HEK293 (cell line): ENCODE measurements around the gene RANGAP1.

Source experiments
- GFI1B ChIP-seq: fragments of 450-650 bp; formaldehyde crosslinking; IDR thresholded peaks from 2 replicates; pipeline ENCODE4 v1.5.1; 2016; ENCODE audit warnings: missing biosample characterization, missing genetic modification characterization
- KLF16 ChIP-seq: fragments of 450-650 bp; formaldehyde crosslinking; IDR thresholded peaks from 2 replicates; pipeline ENCODE4 v1.5.1; 2017; ENCODE audit warnings: missing biosample characterization, missing genetic modification characterization
- KLF8 ChIP-seq: fragments of 450-650 bp; formaldehyde crosslinking; IDR thresholded peaks from 2 replicates; pipeline ENCODE4 v1.5.1; 2016; ENCODE audit warnings: missing biosample characterization, missing genetic modification characterization
- OSR2 ChIP-seq: fragments of 450-650 bp; formaldehyde crosslinking; IDR thresholded peaks from 2 replicates; pipeline ENCODE4 v1.5.1; 2016; ENCODE audit warnings: missing biosample characterization, missing genetic modification characterization
- SALL2 ChIP-seq: fragments of 450-650 bp; formaldehyde crosslinking; IDR thresholded peaks from 2 replicates; pipeline ENCODE4 v1.5.0; 2017; ENCODE audit warnings: missing biosample characterization, mild to moderate bottlenecking, missing genetic modification characterization, borderline replicate concordance
- TRIM28 ChIP-seq: IDR thresholded peaks from 2 replicates; pipeline ENCODE4 v1.6.1; 2011; ENCODE audit warnings: low read length, control low read depth, borderline replicate concordance
- YY2 ChIP-seq: fragments of 450-650 bp; formaldehyde crosslinking; IDR thresholded peaks from 2 replicates; pipeline ENCODE4 v1.5.1; 2016; ENCODE audit warnings: missing biosample characterization, missing genetic modification characterization
- ZBTB6 ChIP-seq: fragments of 450-650 bp; formaldehyde crosslinking; IDR thresholded peaks from 2 replicates; pipeline ENCODE4 v1.5.1; 2017; ENCODE audit warnings: missing biosample characterization, missing genetic modification characterization
- ZNF133 ChIP-seq: fragments of 450-650 bp; formaldehyde crosslinking; IDR thresholded peaks from 2 replicates; pipeline ENCODE4 v1.5.1; 2016; ENCODE audit warnings: missing biosample characterization, missing genetic modification characterization
- ZNF155 ChIP-seq: fragments of 450-650 bp; formaldehyde crosslinking; IDR thresholded peaks from 2 replicates; pipeline ENCODE4 v1.5.1; 2016; ENCODE audit warnings: missing biosample characterization, missing genetic modification characterization
- ZNF223 ChIP-seq: fragments of 450-650 bp; formaldehyde crosslinking; IDR thresholded peaks from 2 replicates; pipeline ENCODE4 v1.5.1; 2016; ENCODE audit warnings: missing biosample characterization, missing genetic modification characterization
- ZNF280C ChIP-seq: fragments of 450-650 bp; formaldehyde crosslinking; IDR thresholded peaks from 2 replicates; pipeline ENCODE4 v1.5.1; 2016; ENCODE audit warnings: missing biosample characterization, missing genetic modification characterization
- ZNF292 ChIP-seq: fragments of 450-650 bp; formaldehyde crosslinking; IDR thresholded peaks from 2 replicates; pipeline ENCODE4 v1.5.1; 2016; ENCODE audit warnings: low read depth, missing biosample characterization, missing genetic modification characterization, borderline replicate concordance
- ZNF354C ChIP-seq: fragments of 450-650 bp; formaldehyde crosslinking; IDR thresholded peaks from 2 replicates; pipeline ENCODE4 v1.5.1; 2016; ENCODE audit warnings: missing biosample characterization, missing genetic modification characterization, low read depth, borderline replicate concordance
- ZNF654 ChIP-seq: fragments of 450-650 bp; formaldehyde crosslinking; IDR thresholded peaks from 2 replicates; pipeline ENCODE4 v1.5.1; 2016; ENCODE audit warnings: low read depth, missing biosample characterization, missing genetic modification characterization
- ZNF664 ChIP-seq: fragments of 450-650 bp; formaldehyde crosslinking; IDR thresholded peaks from 2 replicates; pipeline ENCODE4 v1.5.1; 2016; ENCODE audit warnings: missing biosample characterization, missing genetic modification characterization
- ZNF692 ChIP-seq: fragments of 450-650 bp; formaldehyde crosslinking; IDR thresholded peaks from 2 replicates; pipeline ENCODE4 v1.5.1; 2016; ENCODE audit warnings: missing biosample characterization, missing genetic modification characterization
- ZNF707 ChIP-seq: fragments of 450-650 bp; formaldehyde crosslinking; IDR thresholded peaks from 2 replicates; pipeline ENCODE4 v1.5.1; 2016; ENCODE audit warnings: missing biosample characterization, missing genetic modification characterization
- ZNF747 ChIP-seq: fragments of 450-650 bp; formaldehyde crosslinking; IDR thresholded peaks from 2 replicates; pipeline ENCODE4 v1.5.1; 2016; ENCODE audit warnings: missing biosample characterization, missing genetic modification characterization
- ZNF776 ChIP-seq: fragments of 450-650 bp; formaldehyde crosslinking; IDR thresholded peaks from 2 replicates; pipeline ENCODE4 v1.5.0; 2017; ENCODE audit warnings: missing biosample characterization, missing genetic modification characterization, borderline replicate concordance
- ZNF785 ChIP-seq: fragments of 450-650 bp; formaldehyde crosslinking; IDR thresholded peaks from 2 replicates; pipeline ENCODE4 v1.5.1; 2016; ENCODE audit warnings: missing biosample characterization, missing genetic modification characterization
- ZNF792 ChIP-seq: fragments of 450-650 bp; formaldehyde crosslinking; IDR thresholded peaks from 2 replicates; pipeline ENCODE4 v1.5.1; 2016; ENCODE audit warnings: missing biosample characterization, missing genetic modification characterization
- TF ChIP-seq, protein P1 (sequence below): fragments of 450-650 bp; formaldehyde crosslinking; IDR thresholded peaks from 2 replicates; pipeline ENCODE4 v1.5.1; 2016; ENCODE audit warnings: missing biosample characterization, missing genetic modification characterization, borderline replicate concordance
- TF ChIP-seq, protein P2 (sequence below): fragments of 450-650 bp; formaldehyde crosslinking; IDR thresholded peaks from 2 replicates; pipeline ENCODE4 v1.5.1; 2016; ENCODE audit warnings: missing biosample characterization, missing genetic modification characterization
- TF ChIP-seq, protein P3 (sequence below): fragments of 450-650 bp; formaldehyde crosslinking; IDR thresholded peaks from 2 replicates; pipeline ENCODE4 v1.5.1; 2016; ENCODE audit warnings: missing biosample characterization, missing genetic modification characterization

RANGAP1 gene

DNA sequence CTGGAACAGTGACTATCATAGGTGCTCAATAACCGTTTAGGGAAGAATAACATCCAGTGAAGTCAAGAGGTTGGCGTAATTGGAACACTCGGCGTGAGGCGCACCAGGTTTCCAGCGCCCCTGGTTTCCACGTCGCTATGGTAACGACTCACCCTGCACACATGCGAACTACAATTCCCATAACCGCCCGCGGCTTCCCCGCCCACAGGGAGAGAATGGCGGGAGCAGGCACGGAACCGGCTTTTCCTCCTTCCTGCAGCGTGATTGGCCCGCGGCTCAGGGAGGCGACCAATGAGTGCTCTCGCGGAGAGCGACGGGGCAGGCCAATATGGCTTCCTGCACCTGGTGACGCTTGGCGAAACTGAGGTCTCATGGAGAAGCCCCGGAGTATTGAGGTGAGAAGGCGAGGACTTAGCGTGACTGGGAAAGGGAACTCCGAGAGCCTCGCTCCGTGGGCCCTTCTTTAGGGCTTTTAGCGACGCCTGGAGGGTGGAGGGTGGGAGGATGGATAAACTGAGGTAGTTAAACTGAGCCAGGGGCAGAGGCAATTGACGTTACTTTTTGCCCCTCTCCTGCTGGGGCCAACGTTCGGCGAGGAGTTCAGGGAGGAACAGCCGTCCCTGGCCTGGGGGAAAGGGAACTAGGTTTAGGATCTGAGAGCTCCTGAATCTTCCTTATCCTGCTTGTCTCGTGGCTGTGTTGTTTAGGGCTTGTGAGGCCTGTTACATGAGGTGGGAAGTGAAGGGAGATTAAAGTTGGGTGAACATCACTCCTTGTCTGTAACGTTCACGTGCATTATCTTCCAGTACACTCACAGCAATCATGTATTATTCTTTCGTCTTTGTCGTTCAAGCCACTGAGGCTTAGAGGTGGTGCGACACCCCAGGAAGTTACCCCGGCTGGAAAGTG lies 80.7 kb downstream of the RANGAP1 start, which contains the start of gene L3MBTL2 (continued):
- TF ChIP-seq ZNF280C (tag by site-specific recombination) (no peak), ZNF654 (tag by site-specific recombination) (no peak), ZNF747 (tag by site-specific recombination) (no peak), ZBTB6 (tag by site-specific recombination) (no peak), ZNF133 (tag by site-specific recombination) (no peak), ZNF664 (no peak), SALL2 (tag by site-specific recombination) (no peak), ZNF776 (no peak), OSR2 (no peak), TRIM28 (no peak), ZNF292 (no peak), ZNF223 (tag by site-specific recombination) (no peak), GFI1B (tag by site-specific recombination) (no peak), ZNF707 (tag by site-specific recombination) (no peak), YY2 (tag by site-specific recombination) (peak; percentile 95), KLF8 (tag by site-specific recombination) (peak; percentile 62; the same call in 1 of the 2 replicates), ZNF155 (tag by site-specific recombination) (no peak), ZNF785 (tag by site-specific recombination) (no peak), ZNF792 (no peak), ZNF692 (peak; percentile 76; the same call in 1 of the 2 replicates), KLF16 (peak; percentile 65; the same call in 1 of the 2 replicates), ZNF354C (tag by site-specific recombination) (no peak)
- TF ChIP-seq, protein P1, sequence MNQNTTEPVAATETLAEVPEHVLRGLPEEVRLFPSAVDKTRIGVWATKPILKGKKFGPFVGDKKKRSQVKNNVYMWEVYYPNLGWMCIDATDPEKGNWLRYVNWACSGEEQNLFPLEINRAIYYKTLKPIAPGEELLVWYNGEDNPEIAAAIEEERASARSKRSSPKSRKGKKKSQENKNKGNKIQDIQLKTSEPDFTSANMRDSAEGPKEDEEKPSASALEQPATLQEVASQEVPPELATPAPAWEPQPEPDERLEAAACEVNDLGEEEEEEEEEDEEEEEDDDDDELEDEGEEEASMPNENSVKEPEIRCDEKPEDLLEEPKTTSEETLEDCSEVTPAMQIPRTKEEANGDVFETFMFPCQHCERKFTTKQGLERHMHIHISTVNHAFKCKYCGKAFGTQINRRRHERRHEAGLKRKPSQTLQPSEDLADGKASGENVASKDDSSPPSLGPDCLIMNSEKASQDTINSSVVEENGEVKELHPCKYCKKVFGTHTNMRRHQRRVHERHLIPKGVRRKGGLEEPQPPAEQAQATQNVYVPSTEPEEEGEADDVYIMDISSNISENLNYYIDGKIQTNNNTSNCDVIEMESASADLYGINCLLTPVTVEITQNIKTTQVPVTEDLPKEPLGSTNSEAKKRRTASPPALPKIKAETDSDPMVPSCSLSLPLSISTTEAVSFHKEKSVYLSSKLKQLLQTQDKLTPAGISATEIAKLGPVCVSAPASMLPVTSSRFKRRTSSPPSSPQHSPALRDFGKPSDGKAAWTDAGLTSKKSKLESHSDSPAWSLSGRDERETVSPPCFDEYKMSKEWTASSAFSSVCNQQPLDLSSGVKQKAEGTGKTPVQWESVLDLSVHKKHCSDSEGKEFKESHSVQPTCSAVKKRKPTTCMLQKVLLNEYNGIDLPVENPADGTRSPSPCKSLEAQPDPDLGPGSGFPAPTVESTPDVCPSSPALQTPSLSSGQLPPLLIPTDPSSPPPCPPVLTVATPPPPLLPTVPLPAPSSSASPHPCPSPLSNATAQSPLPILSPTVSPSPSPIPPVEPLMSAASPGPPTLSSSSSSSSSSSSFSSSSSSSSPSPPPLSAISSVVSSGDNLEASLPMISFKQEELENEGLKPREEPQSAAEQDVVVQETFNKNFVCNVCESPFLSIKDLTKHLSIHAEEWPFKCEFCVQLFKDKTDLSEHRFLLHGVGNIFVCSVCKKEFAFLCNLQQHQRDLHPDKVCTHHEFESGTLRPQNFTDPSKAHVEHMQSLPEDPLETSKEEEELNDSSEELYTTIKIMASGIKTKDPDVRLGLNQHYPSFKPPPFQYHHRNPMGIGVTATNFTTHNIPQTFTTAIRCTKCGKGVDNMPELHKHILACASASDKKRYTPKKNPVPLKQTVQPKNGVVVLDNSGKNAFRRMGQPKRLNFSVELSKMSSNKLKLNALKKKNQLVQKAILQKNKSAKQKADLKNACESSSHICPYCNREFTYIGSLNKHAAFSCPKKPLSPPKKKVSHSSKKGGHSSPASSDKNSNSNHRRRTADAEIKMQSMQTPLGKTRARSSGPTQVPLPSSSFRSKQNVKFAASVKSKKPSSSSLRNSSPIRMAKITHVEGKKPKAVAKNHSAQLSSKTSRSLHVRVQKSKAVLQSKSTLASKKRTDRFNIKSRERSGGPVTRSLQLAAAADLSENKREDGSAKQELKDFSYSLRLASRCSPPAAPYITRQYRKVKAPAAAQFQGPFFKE (tag by site-specific recombination): no peak
- TF ChIP-seq, protein P2, sequence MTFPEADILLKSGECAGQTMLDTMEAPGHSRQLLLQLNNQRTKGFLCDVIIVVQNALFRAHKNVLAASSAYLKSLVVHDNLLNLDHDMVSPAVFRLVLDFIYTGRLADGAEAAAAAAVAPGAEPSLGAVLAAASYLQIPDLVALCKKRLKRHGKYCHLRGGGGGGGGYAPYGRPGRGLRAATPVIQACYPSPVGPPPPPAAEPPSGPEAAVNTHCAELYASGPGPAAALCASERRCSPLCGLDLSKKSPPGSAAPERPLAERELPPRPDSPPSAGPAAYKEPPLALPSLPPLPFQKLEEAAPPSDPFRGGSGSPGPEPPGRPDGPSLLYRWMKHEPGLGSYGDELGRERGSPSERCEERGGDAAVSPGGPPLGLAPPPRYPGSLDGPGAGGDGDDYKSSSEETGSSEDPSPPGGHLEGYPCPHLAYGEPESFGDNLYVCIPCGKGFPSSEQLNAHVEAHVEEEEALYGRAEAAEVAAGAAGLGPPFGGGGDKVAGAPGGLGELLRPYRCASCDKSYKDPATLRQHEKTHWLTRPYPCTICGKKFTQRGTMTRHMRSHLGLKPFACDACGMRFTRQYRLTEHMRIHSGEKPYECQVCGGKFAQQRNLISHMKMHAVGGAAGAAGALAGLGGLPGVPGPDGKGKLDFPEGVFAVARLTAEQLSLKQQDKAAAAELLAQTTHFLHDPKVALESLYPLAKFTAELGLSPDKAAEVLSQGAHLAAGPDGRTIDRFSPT (tag by site-specific recombination): no peak
- TF ChIP-seq, protein P3, sequence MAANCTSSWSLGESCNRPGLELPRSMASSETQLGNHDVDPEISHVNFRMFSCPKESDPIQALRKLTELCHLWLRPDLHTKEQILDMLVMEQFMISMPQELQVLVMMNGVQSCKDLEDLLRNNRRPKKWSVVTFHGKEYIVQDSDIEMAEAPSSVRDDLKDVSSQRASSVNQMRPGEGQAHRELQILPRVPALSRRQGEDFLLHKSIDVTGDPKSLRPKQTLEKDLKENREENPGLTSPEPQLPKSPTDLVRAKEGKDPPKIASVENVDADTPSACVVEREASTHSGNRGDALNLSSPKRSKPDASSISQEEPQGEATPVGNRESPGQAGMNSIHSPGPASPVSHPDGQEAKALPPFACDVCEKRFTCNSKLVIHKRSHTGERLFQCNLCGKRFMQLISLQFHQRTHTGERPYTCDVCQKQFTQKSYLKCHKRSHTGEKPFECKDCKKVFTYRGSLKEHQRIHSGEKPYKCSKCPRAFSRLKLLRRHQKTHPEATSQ (tag by site-specific recombination): no peak
